Activated naive CD4-positive, alpha-beta T cell treated with anti-CD3 and anti-CD28 coated beads, Interleukin-2, amount 50 U/mL, for 24 hours (primary cell): Measurements from ENCODE around the gene FAT1.

Experiments
- H3K27ac Mint-ChIP-seq: one replicate; pipeline ENCODE4 v1.8.0; 2021; ENCODE audit warnings: mild to moderate bottlenecking, mixed read lengths
- H3K27me3 Mint-ChIP-seq: one replicate; pipeline ENCODE4 v1.8.0; 2021; ENCODE audit warnings: mixed read lengths
- H3K36me3 Mint-ChIP-seq: one replicate; pipeline ENCODE4 v1.8.0; 2021; ENCODE audit warnings: mixed read lengths
- H3K4me1 Mint-ChIP-seq: one replicate; pipeline ENCODE4 v1.8.0; 2021; ENCODE audit warnings: mixed read lengths
- H3K4me3 Mint-ChIP-seq: one replicate; pipeline ENCODE4 v1.8.0; 2021; ENCODE audit warnings: mild to moderate bottlenecking, mixed read lengths
- H3K9me3 Mint-ChIP-seq: one replicate; pipeline ENCODE4 v1.8.0; 2021; ENCODE audit warnings: mixed read lengths

The FAT1 gene

GRCh38 chr4:186537843-186538521, 185.7 kb downstream of the FAT1 start:
- Mint-ChIP-seq H3K4me3 (no peak overlapping the region), H3K9me3 (peaks cover 4% of the 10 kb centered on the region), H3K27me3 (no peaks in the 10 kb centered on the region), H3K36me3 (no peaks in the 10 kb centered on the region), H3K4me1 (no peaks in the 10 kb centered on the region), H3K27ac (no peak overlapping the region)
